ENCODE data around the gene PCDHB8.
"Not testable (repeated sequence)": the region's sequence is repeated elsewhere in the genome, so short reads cannot be mapped to it uniquely, and the experiment has no call there.

PCDHB8 gene

GRCh38 chr5:141177577-141178191, at the start of gene PCDHB8:
Gene PCDHB8, plus strand, starts transcription at chr5:141177790. Its CDS starts 245 bp downstream, at chr5:141178035.
- peak; percentile 88 for DNase-seq (ENCODE audit: low spot score)

- DNase-seq (ENCODE audit: low spot score): peak; percentile 60
Measured at GRCh38 chr5:141135030-141135717, 42.4 kb upstream of the PCDHB8 start, which contains the start of gene PCDHB5. Gene PCDHB5, plus strand, starts transcription at chr5:141135206. Its CDS starts 229 bp downstream, at chr5:141135435.

GRCh38 chr5:141135718-141136266, 41.8 kb upstream of the PCDHB8 start:
- DNase-seq (ENCODE audit: low spot score): no peak

GRCh38 chr5:141137346-141137745, 40.2 kb upstream of the PCDHB8 start:
- not testable (repeated sequence) for DNase-seq (ENCODE audit: low spot score)

- DNase-seq (ENCODE audit: low spot score): no peak
Measured at GRCh38 chr5:141149812-141150211, 27.8 kb upstream of the PCDHB8 start, which contains the start of gene PCDHB6. Gene PCDHB6, plus strand, starts transcription at chr5:141150057. Its CDS starts 201 bp downstream, at chr5:141150258.

- no peak for DNase-seq (ENCODE audit: low spot score)
Measured at GRCh38 chr5:141150224-141150992, 27.2 kb upstream of the PCDHB8 start.

GRCh38 chr5:141150993-141151325, 26.6 kb upstream of the PCDHB8 start:
- no peak for DNase-seq (ENCODE audit: low spot score)

- DNase-seq (ENCODE audit: low spot score): not testable (repeated sequence)
Measured at GRCh38 chr5:141151632-141152031, 26.0 kb upstream of the PCDHB8 start.

GRCh38 chr5:141152096-141152495, 25.5 kb upstream of the PCDHB8 start:
- DNase-seq (ENCODE audit: low spot score): not testable (repeated sequence)

- no peak for DNase-seq (ENCODE audit: low spot score)
Measured at GRCh38 chr5:141155540-141156374, 21.8 kb upstream of the PCDHB8 start.

GRCh38 chr5:141157356-141157755, 20.2 kb upstream of the PCDHB8 start:
- not testable (repeated sequence) for DNase-seq (ENCODE audit: low spot score)

- not testable (repeated sequence) for DNase-seq (ENCODE audit: low spot score)
Measured at GRCh38 chr5:141157901-141158300, 19.7 kb upstream of the PCDHB8 start.

- DNase-seq (ENCODE audit: low spot score): peak; percentile 61
Measured at GRCh38 chr5:141172381-141173204, 5.0 kb upstream of the PCDHB8 start, which contains the start of gene PCDHB7. Gene PCDHB7, plus strand, starts transcription at chr5:141172644. Its CDS starts 192 bp downstream, at chr5:141172836.

GRCh38 chr5:141174291-141175104, 3.1 kb upstream of the PCDHB8 start:
- DNase-seq (ENCODE audit: low spot score): not testable (repeated sequence)

- DNase-seq (ENCODE audit: low spot score): no peak
Measured at GRCh38 chr5:141175933-141176332, 1.7 kb upstream of the PCDHB8 start.

- not testable (repeated sequence) for DNase-seq (ENCODE audit: low spot score)
Measured at GRCh38 chr5:141179371-141179770, 1.8 kb downstream of the PCDHB8 start.

- not testable (repeated sequence) for DNase-seq (ENCODE audit: low spot score)
Measured at GRCh38 chr5:141179876-141180275, 2.3 kb downstream of the PCDHB8 start.

- DNase-seq (ENCODE audit: low spot score): no peak
Measured at GRCh38 chr5:141180313-141180712, 2.7 kb downstream of the PCDHB8 start.

- no peak for DNase-seq (ENCODE audit: low spot score)
Measured at GRCh38 chr5:141182248-141182647, 4.7 kb downstream of the PCDHB8 start, which contains the start of gene PCDHB16. Gene PCDHB16, plus strand, starts transcription at chr5:141182387. Its CDS starts 173 bp downstream, at chr5:141182560.

Data from HuH-7.5 (cell line).